Activated B cell treated with CpG ODN at 0.5 μM for 24 hours (primary cell): ENCODE data around the gene SLC51B. TPM values are rescaled to one million over a fixed set of nuclear protein-coding genes. Genes with fewer than 3 reads are reported as not detected.

Experiments used
- ATAC-seq: fragments of 200-7000 bp; cut with Tn5 transposase; one replicate; pipeline ENCODE4 v1.10.0; 2021; ENCODE audit warnings: low read depth, mild to moderate bottlenecking, moderate library complexity
- CTCF ChIA-PET: fragments of 350-600 bp; sonication (Branson Sonifier 250); formaldehyde crosslinking; loops from one replicate; lab custom pipeline; 2021; ENCODE audit warnings: antibody characterized with exemption; lab: Charles Lee
- POLR2A ChIA-PET: fragments of 350-600 bp; sonication (Branson Sonifier 250); formaldehyde crosslinking; loops from one replicate; lab custom pipeline; 2021; ENCODE audit warnings: antibody characterized with exemption; lab: Charles Lee
- DNase-seq: peaks from one replicate; pipeline ENCODE4 v3.0.0; 2022
- H3K27ac Mint-ChIP-seq: one replicate; pipeline ENCODE4 v1.8.0; 2020; ENCODE audit warnings: mixed read lengths
- H3K27me3 Mint-ChIP-seq: one replicate; pipeline ENCODE4 v1.8.0; 2021; ENCODE audit warnings: mixed read lengths
- H3K36me3 Mint-ChIP-seq: one replicate; pipeline ENCODE4 v1.8.0; 2021; ENCODE audit warnings: low read depth, mixed read lengths
- H3K4me1 Mint-ChIP-seq: one replicate; pipeline ENCODE4 v1.8.0; 2021; ENCODE audit warnings: mixed read lengths
- H3K4me3 Mint-ChIP-seq: one replicate; pipeline ENCODE4 v1.8.0; 2020; ENCODE audit warnings: mild to moderate bottlenecking, mixed read lengths
- H3K9me3 Mint-ChIP-seq: one replicate; pipeline ENCODE4 v1.8.0; 2020; ENCODE audit warnings: mixed read lengths
- intact Hi-C: fragments of 100-400 bp; cut with micrococcal nuclease; formaldehyde crosslinking; loops from one replicate; pipeline ENCODE4 v1.15.1; 2024
- total RNA-seq: library from RNA; stranded (reverse); gene quantifications from 2 replicates; pipeline ENCODE4 v1.2.3, GENCODE V29; 2022
- TF ChIP-seq, protein P1 (sequence below): fragments of 200-600 bp; IDR thresholded peaks from one replicate; pipeline ENCODE4 v1.8.0; 2022; ENCODE audit warnings: antibody characterized with exemption, mild to moderate bottlenecking

Gene SLC51B
- total RNA-seq, 1 donor from 2014 or later: not detected

DNA sequence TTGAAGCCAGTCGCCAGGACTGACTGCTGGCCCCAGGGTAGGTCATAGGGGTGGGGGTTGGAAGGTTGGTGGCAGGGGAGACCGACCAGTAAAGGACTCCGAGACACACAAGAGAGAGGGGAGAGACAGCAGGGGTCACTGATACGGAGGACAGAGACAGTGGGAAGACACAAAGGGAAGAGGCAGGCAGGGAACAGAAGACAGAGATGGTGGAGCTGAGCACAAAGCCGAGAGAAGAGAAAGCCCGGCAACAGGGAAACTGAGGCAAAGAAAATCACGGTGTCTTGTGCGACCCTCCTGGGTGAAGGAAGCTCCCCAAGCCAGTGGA, 22.1 kb downstream of the SLC51B start:
- no peaks in the 10 kb centered on the region for H3K9me3 Mint-ChIP-seq
- CTCF ChIA-PET: no interaction called here
- no peaks in the 10 kb centered on the region for H3K36me3 Mint-ChIP-seq
- no peak overlapping the region for H3K27ac Mint-ChIP-seq
- POLR2A ChIA-PET: no interaction called here
- DNase-seq (no peak), ATAC-seq (no peak)
- TF ChIP-seq, protein P1, sequence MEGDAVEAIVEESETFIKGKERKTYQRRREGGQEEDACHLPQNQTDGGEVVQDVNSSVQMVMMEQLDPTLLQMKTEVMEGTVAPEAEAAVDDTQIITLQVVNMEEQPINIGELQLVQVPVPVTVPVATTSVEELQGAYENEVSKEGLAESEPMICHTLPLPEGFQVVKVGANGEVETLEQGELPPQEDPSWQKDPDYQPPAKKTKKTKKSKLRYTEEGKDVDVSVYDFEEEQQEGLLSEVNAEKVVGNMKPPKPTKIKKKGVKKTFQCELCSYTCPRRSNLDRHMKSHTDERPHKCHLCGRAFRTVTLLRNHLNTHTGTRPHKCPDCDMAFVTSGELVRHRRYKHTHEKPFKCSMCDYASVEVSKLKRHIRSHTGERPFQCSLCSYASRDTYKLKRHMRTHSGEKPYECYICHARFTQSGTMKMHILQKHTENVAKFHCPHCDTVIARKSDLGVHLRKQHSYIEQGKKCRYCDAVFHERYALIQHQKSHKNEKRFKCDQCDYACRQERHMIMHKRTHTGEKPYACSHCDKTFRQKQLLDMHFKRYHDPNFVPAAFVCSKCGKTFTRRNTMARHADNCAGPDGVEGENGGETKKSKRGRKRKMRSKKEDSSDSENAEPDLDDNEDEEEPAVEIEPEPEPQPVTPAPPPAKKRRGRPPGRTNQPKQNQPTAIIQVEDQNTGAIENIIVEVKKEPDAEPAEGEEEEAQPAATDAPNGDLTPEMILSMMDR: no peak
- intact Hi-C loops: no loop called here
- H3K4me1 Mint-ChIP-seq: peaks cover 5% of the 10 kb centered on the region
- no peak overlapping the region for H3K4me3 Mint-ChIP-seq
- peaks cover 35% of the 10 kb centered on the region for H3K27me3 Mint-ChIP-seq

DNA sequence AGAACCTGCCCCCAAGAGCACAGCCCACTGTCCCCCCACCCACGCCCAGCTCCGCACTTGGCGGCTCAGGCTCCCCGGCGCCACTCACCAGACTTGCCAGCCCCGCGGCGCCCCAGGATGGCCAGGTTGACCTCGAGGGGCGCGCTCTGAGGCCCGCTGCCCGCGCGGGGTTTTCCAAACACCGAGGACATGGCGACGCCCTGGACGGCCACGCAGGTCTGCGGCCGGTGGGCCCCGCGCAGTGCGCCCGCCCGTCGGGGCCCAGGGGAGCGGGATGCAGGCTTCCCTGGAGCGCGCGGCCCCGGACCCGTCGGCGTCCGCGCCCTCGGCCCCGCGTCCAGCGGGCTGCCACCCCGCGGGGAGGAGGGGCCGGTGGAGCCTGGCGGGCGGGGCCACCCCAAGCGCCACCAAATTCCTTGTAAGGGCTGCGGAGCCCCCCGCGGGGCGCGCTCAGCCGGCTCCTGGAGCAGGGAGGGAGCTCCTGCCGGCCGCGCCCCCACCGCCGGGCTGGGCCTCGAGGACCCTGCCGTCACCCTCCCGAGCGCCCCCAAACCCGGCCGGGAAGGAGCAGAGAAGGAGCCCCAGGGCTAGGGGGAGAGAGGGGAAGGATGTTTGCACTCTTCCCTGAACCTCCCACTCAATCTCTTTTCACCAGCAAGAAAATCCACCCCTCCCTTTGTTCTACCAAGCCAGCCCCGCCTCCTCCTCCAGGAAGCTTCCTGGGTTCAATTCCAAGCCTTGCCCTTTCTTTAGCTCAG, 22.6 kb downstream of the SLC51B start, which contains the start of gene RASL12:
TSS of gene RASL12 (minus strand) at position 347 of the 758 bp plus-strand sequence. CDS start at position 191, 156 bp downstream.
- Mint-ChIP-seq H3K9me3 (no peaks in the 10 kb centered on the region), H3K4me3 (no peak within 1 kb of the TSS), H3K4me1 (peaks cover 5% of the 10 kb centered on the region), H3K36me3 (no peaks in the 10 kb centered on the region), H3K27me3 (peaks cover 35% of the 10 kb centered on the region), H3K27ac (no peak within 1 kb of the TSS)
- DNase-seq: no peak
- ChIA-PET CTCF (interaction anchor here (0.6 kb wide), 1 partner anchor 337 kb away, joined by 3 read pairs; no protein-coding TSS in a partner anchor), POLR2A (no interaction called here)
- no peak for ATAC-seq
- TF ChIP-seq, protein P1: no peak
- intact Hi-C loops: no loop called here

DNA sequence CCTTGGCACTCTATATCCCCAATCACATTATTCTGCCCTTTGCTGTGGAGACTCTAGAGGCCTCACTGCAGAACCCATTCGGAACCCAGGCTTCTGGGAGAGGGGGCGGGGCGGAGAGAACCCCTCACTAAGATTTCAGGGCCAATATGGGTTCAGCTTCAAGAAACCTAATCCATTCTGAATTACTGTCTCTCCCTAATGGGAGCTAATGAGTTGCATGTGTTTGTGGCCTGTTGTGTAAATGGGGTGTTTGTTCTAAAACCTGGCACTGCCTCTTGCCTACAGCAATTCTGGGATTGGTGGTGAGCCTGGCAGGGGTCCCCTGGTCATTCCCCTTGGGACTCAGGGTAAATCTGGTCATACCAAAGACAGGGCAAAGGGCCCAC, 23.2 kb downstream of the SLC51B start:
- CTCF ChIA-PET: interaction anchor here (0.6 kb wide), 1 partner anchor 336 kb away, joined by 3 read pairs; no protein-coding TSS in a partner anchor
- no peaks in the 10 kb centered on the region for H3K9me3 Mint-ChIP-seq
- H3K4me3 Mint-ChIP-seq: no peak overlapping the region
- DNase-seq (no peak), ATAC-seq (no peak)
- no peak overlapping the region for H3K27ac Mint-ChIP-seq
- POLR2A ChIA-PET: no interaction called here
- intact Hi-C loops: no loop called here
- TF ChIP-seq, protein P1: no peak
- peaks cover 5% of the 10 kb centered on the region for H3K4me1 Mint-ChIP-seq
- H3K36me3 Mint-ChIP-seq: no peaks in the 10 kb centered on the region
- peaks cover 35% of the 10 kb centered on the region for H3K27me3 Mint-ChIP-seq

DNA sequence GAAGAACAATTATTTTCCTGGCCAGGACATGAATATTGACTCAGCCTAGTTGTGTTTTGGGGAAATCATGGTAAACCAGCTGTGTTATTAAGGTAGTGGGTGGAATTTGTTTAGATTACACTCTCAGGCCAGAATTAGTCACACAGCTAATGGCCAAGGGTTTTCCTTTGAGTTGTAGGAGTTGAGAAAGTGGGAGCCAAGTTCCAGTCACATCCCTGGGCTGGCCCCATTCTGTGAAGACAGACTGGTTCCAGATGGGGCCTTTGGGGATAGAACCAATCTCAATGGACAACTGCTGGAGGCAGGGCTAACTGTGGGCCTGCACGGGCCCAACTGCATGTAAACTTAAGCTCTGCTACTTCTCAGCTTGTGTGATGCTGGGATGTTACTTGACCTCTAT, 24.0 kb downstream of the SLC51B start:
- Mint-ChIP-seq H3K4me1 (peaks cover 5% of the 10 kb centered on the region), H3K27ac (no peak overlapping the region), H3K9me3 (no peaks in the 10 kb centered on the region), H3K27me3 (peaks cover 32% of the 10 kb centered on the region), H3K36me3 (no peaks in the 10 kb centered on the region), H3K4me3 (no peak overlapping the region)
- DNase-seq (no peak), ATAC-seq (no peak)
- TF ChIP-seq, protein P1: no peak
- ChIA-PET CTCF (no interaction called here), POLR2A (no interaction called here)
- intact Hi-C loops: no loop called here

DNA sequence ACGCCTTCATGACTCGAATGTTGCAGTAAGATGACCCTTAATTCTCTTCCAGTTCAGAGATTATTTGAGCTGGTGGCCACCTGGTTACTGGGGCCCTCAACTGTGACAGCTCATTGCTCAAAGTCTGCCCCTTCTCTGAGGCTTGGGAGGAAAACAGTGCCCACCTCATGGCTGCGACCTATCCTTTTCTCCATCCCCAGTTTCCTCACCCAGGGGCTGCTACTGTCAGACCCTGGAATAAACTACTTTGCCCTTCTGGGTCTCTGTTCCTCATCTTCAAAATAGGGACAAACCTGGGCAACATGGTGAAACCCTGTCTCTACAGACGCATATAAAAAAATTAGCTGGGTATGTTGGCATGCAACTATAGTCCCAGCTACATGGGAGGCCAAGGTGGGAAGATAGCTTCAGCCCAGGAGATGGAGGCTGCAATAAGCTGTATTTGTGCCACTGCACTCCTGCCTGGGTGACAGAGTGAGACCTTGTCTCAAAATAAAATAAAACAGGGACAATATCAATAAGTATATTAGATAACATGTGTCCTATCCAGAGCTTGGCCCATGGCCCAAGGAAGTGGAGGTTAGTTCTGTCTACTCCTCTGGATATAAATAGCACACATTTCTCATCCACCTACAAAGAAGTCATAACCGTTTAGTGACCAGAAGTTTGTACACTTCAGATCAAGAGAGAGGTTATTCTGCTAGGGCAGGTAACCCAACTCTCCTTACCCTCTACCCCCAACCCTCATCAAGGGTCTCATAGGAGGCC, 24.8 kb downstream of the SLC51B start:
- peaks cover 5% of the 10 kb centered on the region for H3K4me1 Mint-ChIP-seq
- no peak overlapping the region for H3K4me3 Mint-ChIP-seq
- ChIA-PET CTCF (interaction anchor here (0.6 kb wide), 1 partner anchor 880 kb away, joined by 3 read pairs; no protein-coding TSS in a partner anchor), POLR2A (no interaction called here)
- ATAC-seq: no peak
- no peaks in the 10 kb centered on the region for H3K9me3 Mint-ChIP-seq
- H3K27ac Mint-ChIP-seq: no peak overlapping the region
- DNase-seq: no peak
- TF ChIP-seq, protein P1: no peak
- H3K27me3 Mint-ChIP-seq: peaks cover 30% of the 10 kb centered on the region
- intact Hi-C loops: no loop called here
- H3K36me3 Mint-ChIP-seq: no peaks in the 10 kb centered on the region
